NCI-H2029 treated with DMSO at 0.1 percent for 48 hours (cell line): Measurements from ENCODE around the gene ANKRD36C.
"Not testable (repeated sequence)": the region's sequence is repeated elsewhere in the genome, so short reads cannot be mapped to it uniquely, and the experiment has no call there.

Experiments
- DNase-seq: peaks from one replicate; lab custom pipeline; 2025; lab: John Stamatoyannopoulos, UW

Gene ANKRD36C

DNA sequence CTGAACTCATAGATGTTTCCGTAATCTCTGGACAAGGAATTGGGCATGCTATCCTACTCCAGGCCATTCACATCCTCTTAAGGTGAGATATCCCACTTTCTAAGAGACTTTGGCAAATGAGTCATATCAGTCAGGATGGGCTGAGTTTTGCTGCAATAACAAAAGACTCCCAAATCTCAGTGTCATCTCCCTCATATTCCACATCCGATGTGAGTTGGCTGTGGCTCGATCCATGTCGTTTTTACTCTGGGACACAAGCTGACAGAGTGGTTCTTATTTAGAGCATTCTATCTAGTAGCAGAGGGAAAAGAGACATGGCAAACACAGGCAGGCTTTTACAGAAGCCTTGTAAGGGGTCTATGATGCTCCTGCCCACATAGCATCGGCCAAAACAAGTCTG lies 14.6 kb upstream of the ANKRD36C start:
- DNase-seq = not testable (repeated sequence)

DNA sequence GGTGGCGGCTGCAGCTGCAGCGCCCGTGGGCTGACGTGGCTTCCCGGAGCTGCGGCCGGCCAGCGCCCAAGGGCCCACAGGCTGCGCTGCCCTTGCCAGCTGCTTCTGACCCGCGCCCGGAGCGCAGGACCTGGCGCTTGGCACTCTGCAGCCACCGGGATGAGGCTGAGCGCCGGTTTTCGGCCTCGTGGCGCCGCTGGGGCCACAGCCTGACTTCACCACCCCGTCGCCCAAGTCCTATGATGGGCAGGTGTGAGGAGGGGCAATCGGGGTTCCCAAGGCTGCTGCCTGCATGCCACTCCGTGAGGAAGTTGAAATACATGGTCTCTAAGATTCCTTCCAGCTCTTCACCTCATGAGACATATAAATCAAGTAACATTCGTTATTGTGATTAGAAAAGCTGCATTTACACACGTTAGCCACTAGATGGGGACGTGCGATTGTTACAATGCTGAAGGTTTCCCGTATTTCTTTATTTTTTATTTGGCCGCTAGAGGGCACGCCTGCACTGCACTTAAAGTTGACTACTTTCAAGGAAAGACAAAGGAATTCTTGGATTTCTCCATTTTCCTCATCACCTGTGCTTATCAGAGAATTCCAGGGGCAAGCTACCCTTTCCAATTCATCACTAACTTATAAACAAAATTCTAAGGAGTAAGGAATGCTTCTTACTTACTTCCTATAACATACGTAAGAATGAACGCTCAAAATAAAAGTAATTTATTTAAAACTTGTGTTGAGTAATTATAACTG lies 1.1 kb upstream of the ANKRD36C start:
- DNase-seq = not testable (repeated sequence)

DNA sequence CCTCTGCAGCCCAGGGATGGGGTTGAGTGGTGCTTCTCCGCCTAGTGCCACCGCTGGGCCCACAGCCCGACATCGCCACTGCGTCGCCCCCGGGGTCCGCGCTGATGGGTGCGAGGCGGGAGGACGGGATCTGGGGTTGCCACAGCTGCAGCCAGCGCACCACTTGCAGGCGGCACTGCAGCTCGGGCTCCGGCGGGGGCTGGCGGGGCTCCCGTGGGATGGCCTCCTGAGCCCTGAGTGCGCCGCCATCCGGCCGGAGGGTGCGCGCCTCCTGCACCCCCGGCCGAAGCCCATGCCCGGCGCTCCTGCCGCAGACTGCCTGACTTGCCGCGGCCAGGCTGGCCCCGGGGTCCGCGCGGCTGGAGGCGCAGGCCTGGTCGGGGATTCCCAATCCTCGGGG lies 478 bp upstream of the ANKRD36C start:
- not testable (repeated sequence) for DNase-seq

DNA sequence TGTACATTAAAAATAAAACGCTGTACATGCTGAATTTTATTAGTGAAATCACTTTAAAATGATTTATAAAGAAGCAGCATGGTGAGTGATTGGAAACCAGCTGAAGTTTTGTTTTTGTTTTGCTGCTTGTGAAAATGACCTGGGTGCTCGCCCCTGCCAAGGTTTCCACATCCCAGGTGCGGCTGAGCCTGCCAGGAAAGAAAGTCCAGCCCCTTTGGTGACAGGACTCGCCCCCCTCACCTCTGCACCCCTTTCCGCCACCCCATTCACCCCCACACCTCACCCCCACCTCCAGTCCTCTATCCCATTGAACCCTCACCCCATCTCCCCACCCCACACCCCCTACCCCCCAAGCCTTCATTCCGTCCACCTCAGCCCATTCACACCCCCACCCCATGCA lies 740 bp downstream of the ANKRD36C start:
- DNase-seq = not testable (repeated sequence)

DNA sequence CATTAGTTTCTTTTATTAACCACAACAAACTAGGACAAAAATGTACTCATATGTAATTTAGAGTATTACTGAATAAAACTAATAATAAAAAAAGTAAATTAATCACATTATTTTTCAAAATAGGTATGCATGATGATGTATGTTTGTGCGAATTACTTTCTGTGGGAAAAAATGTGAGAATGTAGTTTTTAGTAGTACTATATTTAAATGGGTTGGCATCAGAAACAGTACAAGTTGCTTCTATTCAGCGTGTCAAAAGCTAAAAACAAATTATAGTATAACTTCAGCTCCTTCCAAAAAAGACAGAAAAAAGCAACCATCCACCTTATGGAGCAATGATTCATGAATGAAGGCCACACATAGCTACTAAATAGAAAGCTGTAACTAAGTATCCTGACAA lies 40.0 kb downstream of the ANKRD36C start:
- not testable (repeated sequence) for DNase-seq

DNA sequence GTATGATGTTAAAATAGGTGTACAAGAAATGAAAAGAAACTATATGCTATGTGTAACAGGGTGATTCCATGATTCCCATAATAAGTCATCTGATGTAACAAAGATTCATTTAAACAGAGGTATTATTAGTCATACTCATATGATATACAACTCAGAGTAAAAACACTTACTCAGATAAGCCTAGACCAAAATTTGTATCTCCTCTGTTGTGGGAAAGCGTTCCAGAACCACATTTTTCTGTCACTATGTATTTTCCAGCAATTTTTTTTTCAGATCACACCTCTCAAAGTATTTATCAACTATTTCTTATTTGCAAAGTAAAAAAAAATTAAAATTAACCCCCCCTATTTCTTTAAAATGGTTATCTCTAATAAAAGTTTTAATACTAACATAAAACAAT lies 43.6 kb downstream of the ANKRD36C start:
- DNase-seq = not testable (repeated sequence)

DNA sequence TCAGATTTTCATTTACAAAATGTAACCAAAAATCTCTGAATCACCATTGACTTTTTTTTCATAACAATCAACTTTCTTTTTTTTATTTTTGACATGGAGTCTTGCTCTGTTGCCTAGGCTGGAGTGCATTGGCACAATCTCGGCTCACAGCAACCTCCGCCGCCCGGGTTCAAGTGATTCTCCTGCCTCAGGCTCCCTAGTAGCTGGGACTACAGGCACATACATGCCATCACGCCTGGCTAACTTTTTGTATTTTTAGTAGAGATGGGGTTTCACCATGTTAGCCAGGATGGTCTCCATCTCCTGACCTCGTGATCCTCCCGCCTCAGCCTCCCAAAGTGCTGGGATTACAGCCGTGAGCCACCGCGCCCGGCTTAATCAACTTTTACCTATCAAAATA lies 51.7 kb downstream of the ANKRD36C start:
- not testable (repeated sequence) for DNase-seq

DNA sequence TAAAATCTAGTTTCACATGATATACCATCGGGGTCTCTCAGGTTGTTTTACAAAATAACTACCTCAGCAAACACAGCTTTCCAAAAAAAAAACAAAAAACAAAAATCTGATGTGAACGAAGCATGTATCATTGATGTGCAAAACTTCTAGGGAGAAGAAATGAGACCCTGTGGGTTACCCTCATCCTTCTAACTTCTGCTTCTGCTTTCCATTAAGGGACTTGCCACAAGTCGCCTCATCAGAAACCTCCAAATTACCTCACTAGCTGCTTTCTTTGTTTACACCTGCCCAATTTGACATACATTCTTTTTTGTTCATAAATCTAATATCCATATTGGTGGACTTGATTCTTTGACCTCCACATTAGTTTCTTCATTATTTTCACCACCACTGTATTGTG lies 60.9 kb downstream of the ANKRD36C start:
- not testable (repeated sequence) for DNase-seq

DNA sequence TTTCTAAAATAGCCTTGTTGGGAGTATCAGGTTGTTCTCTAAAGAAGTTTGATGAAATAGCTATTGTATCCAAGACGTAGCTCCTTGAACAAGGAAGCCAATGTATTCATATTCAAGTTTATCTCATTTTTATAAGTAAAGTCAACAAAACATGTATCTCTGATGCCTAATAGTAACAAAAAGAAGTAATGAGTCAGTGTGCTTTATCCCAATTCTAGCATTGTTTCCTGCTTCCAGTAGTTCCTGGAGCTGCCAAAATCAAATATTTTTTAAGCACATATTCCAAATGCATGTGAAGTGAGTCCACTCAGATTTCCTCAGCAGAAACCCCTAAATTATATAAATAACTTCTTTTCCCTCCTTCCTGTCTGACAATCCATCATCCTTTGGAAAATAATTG lies 74.6 kb downstream of the ANKRD36C start:
- DNase-seq = not testable (repeated sequence)

DNA sequence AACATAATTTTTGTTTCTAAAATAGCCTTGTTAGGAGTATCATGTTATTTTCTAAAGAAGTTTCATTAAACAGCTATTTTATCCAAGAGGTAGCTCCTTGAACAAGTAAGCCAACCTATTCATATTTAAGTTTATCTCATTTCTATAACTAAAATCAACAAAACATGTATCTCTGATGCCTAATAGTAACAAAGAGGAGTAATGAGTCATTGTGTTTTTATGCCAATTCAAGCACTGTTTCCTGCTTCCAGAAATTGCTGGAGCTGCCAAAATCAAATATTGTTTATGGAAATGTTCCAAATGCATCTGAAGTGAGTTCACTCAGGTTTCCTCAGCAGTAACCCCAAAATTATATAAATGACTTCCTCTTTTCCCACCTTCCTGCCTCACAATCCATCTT lies 76.5 kb downstream of the ANKRD36C start:
- DNase-seq = not testable (repeated sequence)

DNA sequence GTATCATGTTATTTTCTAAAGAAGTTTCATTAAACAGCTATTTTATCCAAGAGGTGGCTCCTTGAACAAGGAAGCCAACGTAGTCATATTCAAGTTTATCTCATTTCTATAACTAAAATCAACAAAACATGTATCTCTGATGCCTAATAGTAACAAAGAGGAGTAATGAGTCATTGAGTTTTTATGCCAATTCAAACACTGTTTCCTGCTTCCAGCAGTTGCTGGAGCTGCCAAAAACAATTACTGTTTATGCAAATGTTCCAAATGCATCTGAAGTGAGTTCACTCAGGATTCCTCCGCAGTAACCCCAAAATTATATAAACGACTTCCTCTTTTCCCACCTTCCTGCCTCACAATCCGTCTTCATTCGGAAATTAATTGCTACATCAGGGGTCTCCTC lies 80.2 kb downstream of the ANKRD36C start:
- DNase-seq = not testable (repeated sequence)

DNA sequence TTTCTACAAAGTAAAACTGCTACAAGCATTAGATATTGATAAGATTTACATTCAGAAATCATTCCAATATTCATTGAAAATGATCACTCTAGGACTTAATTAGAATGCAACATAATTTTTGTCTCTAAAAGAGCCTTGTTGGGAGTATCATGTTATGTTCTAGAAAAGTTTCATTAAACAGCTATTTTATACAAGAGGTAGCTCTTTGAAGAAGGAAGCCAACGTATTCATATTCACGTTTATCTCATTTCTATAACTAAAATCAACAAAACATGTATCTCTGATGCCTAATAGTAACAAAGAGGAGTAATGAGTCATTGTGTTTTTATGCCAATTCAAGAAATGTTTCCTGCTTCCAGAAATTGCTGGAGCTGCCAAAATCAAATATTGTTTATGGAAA lies 97.2 kb downstream of the ANKRD36C start:
- not testable (repeated sequence) for DNase-seq

DNA sequence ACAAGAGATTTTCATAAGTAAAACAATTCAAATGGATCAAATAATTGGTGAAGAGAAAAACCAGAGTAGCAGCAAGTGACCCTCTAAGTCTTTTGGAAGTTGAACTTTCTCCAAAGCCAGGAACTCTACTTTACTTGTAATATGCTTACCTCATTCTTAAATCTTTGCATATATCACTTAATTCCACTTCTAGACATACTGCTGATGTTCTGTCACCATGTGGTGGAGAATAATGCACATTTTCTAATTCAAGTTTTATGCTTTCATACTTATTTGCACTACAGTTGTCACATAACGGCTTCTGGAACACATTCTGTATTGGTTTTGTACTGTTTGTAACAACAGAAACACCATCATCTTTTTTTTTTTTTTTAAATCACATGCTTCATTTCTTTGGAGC lies 123.7 kb downstream of the ANKRD36C start:
- not testable (repeated sequence) for DNase-seq

DNA sequence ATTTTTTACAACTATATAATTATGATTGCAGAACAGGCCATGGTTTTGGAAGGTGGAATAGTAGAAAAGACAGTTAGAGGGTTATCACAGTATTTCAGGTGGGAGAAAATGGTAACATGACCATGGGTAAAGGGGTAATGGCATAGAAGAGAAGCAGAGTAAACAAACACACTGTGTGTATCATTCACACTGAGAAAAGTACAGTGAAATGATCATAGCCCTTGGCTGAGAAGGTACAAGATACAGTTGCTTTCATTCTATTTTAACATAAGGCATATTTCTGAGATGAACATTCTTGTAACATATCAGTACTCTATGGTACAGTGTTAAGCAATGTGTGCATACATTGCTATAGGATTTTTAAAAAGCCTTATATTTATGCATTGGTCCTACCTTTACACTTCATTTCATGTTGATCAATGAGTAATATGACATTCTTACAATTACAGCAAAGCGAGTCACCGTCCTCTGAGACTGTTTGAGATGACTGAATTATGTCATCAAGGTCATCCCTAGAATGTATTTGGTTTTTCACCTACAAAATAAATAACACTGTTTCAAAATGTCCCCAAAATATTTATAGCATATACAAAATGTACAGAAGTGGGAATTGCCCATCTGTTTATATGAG lies 124.5 kb downstream of the ANKRD36C start:
- not testable (repeated sequence) for DNase-seq

DNA sequence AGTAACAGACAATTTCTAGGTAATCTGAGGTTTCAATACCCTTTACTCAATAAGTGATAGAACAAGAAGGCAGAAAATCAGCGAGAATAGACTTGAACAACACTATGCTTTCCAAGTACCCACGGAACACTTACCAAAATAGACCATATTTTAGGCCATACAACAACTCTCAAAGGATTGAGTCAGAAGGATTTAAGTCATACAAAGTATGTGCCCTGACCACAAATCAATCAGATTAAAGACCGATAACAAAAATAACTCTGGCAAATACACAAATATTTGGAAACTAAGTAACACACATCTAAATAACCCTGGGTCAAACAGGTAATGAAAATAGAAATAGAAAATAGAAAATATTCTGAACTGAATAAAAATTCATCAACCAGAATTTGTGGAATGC lies 129.5 kb downstream of the ANKRD36C start:
- not testable (repeated sequence) for DNase-seq

DNA sequence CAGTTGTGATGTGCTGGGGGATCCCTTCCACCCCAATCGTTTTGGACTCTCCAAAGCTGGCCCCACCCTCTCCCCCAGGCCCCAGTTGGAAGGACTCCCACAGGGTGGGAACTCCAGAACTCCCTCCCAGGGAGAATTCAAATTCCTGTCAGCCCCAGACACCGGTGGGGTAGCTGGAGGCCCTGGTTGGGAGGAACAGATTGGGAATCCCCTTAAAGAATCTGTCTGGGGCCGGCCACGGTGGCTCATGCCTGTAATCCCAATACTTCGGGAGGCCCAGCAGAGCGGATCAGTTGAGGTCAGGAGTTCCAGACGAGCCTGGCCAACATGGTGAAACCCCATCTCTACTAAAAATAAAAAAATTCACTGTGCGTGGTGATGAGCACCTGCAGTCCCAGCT lies 155.5 kb downstream of the ANKRD36C start:
- no peak for DNase-seq

DNA sequence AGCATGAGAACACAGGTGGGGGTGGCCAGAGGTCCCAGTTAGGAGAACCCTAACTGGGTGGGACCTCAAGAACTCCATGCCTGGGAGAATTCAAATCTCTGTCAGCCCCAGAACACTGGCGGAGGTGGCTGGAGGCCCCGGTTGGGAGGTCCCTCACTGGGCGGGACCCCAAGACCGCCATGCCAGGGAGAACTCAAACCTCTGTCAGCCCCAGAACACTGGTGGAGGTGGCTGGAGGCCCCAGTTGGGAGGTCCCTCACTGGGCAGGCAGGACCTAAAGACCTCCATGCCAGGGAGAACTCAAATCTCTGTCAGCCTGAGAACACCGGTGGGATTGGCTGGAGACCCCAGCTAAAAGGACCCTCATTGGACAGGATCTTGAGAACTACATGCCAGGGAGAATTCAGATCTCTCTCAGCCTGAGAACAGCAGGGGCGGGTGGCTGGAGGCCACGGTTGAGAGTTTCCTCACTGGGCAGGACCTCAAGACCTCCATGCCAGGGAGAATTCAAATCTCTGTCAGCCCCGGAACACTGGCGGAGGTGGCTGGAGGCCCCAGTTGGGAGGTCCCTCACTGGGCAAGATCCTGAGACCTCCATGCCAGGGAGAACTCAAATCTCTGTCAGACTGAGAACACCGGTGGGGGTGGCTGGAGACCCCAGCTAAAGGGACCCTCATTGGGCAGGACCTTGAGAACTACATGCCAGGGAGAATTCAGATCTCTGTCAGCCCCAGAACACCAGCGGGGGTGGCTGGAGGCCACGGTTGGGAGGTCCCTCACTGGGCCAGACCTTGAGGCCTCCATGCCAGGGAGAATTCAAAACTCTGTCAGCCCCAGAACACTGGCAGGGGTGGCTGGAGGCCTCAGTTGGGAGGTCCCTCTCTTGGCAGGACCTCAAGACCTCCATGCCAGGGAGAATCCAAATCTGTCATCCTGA lies 157.3 kb downstream of the ANKRD36C start:
- not testable (repeated sequence) for DNase-seq

DNA sequence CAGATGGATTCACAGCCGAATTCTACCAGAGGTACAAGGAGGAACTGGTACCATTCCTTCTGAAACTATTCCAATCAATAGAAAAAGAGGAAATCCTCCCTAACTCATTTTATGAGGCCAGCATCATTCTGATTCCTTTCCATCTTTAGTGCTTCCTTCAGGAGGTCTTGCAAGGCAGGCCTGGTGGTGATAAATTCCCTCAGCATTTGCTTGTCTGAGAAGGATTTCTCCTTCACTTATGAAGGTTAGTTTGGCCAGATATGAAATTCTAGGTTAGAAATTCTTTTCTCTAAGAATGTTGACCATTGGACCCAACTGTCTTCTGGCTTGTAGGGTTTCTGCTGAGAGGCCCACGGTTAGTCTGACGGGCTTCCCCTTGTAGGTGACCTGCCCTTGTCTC lies 167.4 kb downstream of the ANKRD36C start:
- not testable (repeated sequence) for DNase-seq

DNA sequence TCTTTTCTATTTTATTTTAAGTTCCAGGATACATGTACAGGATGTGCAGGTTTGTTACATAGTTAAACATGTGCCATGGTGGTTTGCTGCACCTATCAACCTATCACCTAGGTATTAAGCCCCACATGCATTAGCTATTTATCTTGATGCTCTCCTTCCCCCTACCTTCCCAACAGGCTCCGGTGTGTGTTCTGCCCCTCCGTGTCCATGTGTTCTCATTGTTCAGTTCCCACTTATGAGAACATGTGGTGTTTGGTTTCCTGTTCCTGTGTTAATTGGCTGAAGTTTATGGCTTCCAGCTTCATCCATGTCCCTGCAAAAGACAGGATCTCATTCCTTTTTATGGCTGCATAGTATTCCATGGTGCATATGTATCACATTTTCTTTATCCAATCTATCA lies 174.1 kb downstream of the ANKRD36C start:
- not testable (repeated sequence) for DNase-seq

DNA sequence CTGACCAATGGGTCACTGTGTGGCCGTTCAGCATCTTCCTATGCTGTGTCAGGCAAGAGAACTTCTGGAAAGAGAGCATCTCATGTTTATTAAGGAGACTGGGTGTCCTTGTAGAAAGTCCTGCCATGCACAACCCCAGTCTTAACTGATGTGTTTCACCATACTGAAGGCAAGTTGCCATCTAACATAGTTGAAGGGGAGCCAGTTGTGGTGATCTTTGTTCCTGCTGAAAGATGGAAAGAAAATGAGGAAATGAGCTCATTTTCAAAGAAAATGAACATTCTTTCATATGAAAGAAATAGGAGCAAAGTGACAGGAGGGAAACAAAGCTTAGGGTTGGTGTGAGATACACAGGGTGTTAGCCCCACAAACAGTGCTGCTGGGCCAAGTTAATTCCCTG lies 178.3 kb downstream of the ANKRD36C start:
- DNase-seq = not testable (repeated sequence)

DNA sequence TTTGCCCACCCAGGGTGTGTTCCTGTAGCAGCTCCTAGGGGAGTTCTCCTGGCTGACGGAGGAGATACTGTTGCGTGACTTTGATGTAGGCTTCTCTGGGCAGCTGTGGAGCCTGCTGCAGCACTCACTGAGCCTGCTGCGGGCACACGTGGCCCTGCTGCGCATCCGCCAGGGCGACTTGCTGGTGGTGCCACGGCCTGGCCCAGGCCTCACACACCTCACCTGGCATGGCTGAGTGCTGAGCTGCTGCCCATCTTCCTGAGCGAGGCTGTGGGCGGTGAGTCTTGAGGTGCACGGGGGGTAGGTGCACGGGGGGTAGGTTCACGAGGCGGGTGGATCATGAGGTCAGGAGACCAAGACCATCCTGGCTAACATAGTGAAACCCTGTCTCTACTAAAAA lies 191.7 kb downstream of the ANKRD36C start:
- no peak for DNase-seq

DNA sequence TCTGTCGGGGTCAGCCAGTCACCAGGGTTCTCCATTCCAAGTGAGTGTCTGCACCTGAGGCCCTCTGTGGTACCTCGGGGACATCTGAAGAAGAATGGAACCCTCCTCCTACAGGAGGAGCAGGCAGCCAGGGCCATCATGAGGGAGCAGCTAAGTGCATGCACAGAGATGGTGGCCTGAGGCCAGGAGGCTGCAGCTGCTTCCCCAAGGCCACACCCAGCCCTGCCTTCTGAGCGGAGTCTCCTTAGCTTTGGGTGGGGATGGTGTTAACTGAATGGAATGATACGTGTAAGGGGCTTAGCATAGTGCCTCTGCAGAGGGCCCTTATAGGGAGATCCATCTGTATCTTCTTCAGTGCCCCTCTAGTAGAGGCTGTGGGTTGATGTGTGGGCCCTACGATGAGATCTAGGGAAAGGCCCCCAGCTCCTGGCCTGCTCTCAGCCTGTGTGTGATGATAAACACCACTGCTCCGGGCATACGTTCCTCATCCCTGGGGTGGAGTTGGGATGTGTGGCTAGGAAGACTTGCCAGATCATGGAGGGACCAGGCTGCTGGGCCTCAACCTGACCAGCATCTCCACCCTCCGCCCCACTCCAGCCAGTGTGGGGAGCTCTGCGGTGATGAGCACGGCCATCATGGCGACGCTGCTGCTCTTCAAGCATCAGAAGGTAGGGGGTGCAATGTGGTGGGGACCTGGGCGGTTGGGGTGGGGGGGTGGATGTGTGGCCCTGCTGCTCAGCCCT lies 192.3 kb downstream of the ANKRD36C start:
- DNase-seq = not testable (repeated sequence)
